NCI-H526 (cell line): ENCODE measurements around the gene SMIM5.
"Not testable (repeated sequence)": the region's sequence is repeated elsewhere in the genome, so short reads cannot be mapped to it uniquely, and the experiment has no call there.

Source experiments
- DNase-seq, 2 experiments: peaks; one replicate each; lab custom pipeline; 2025; lab: John Stamatoyannopoulos, UW

SMIM5 gene

GRCh38 chr17:75624714-75625345, 8.4 kb upstream of the SMIM5 start:
- DNase-seq = no peak

- peak in 1 of 2 experiments; percentile 62 for DNase-seq
Measured at GRCh38 chr17:75625813-75626486, 7.3 kb upstream of the SMIM5 start.

- no peak for DNase-seq
Measured at GRCh38 chr17:75626496-75627038, 6.7 kb upstream of the SMIM5 start.

GRCh38 chr17:75627094-75627493, 6.1 kb upstream of the SMIM5 start:
- DNase-seq = no peak

- no peak for DNase-seq
Measured at GRCh38 chr17:75628425-75628824, 4.8 kb upstream of the SMIM5 start.

- no peak for DNase-seq
Measured at GRCh38 chr17:75629157-75629556, 4.1 kb upstream of the SMIM5 start.

GRCh38 chr17:75630071-75630917, 2.9 kb upstream of the SMIM5 start:
- DNase-seq = no peak

- no peak for DNase-seq
Measured at GRCh38 chr17:75631353-75631752, 1.9 kb upstream of the SMIM5 start.

- DNase-seq = no peak
Measured at GRCh38 chr17:75632428-75632827, 806 bp upstream of the SMIM5 start.

- peak; percentile 84 to 96 for DNase-seq
Measured at GRCh38 chr17:75633486-75634375, 497 bp downstream of the SMIM5 start.

- no peak for DNase-seq
Measured at GRCh38 chr17:75634376-75634740, 1.1 kb downstream of the SMIM5 start.

- no peak for DNase-seq
Measured at GRCh38 chr17:75634754-75635609, 1.7 kb downstream of the SMIM5 start.

GRCh38 chr17:75635610-75636202, 2.5 kb downstream of the SMIM5 start:
- no peak for DNase-seq

GRCh38 chr17:75636381-75637142, 3.3 kb downstream of the SMIM5 start:
- DNase-seq = no peak

GRCh38 chr17:75637143-75637538, 3.9 kb downstream of the SMIM5 start:
- DNase-seq = no peak

GRCh38 chr17:75637551-75637950, 4.3 kb downstream of the SMIM5 start:
- DNase-seq = no peak

- DNase-seq = not testable (repeated sequence)
Measured at GRCh38 chr17:75638039-75638438, 4.8 kb downstream of the SMIM5 start.

GRCh38 chr17:75638893-75639292, 5.7 kb downstream of the SMIM5 start:
- DNase-seq = no peak

- DNase-seq = no peak
Measured at GRCh38 chr17:75639327-75639726, 6.1 kb downstream of the SMIM5 start.
